ENCODE data around the gene ERF.
A peak's percentile ranks its signal among the peaks of the same experiment; 100 is the strongest.

ERF gene

GRCh38 chr19:42254850-42255765 is at the start of gene ERF:
Gene ERF, minus strand, starts transcription at chr19:42255128. Its CDS starts 129 bp downstream, at chr19:42254999.
- DNase-seq, result peak; percentile 93

- no peak for DNase-seq
Observed at GRCh38 chr19:42303876-42304275, 48.9 kb upstream of the ERF start.

DNA sequence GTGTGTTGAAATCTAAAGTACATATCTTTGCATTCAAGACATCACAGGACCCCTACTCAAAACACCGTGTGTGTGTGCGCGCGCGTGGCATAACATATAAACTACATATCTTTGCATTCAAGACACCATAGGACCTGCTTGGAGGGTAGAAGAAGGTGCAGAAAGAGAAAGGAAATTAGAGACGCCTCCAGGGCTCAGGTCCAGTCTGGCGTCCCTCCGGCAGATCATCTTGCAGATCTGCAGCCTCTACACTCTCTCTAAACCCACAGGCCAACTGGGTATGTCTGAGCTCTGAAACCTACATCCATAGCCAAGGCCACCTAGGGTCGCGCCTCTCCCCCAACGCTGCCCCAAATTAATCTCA is 48.2 kb upstream of the ERF start:
- no peak for DNase-seq

GRCh38 chr19:42301646-42302203 is 46.8 kb upstream of the ERF start, which contains the start of gene PRR19:
Gene PRR19, plus strand, starts transcription at chr19:42302132. Its CDS starts 7,453 bp downstream, at chr19:42309585.
- no peak for DNase-seq

DNA sequence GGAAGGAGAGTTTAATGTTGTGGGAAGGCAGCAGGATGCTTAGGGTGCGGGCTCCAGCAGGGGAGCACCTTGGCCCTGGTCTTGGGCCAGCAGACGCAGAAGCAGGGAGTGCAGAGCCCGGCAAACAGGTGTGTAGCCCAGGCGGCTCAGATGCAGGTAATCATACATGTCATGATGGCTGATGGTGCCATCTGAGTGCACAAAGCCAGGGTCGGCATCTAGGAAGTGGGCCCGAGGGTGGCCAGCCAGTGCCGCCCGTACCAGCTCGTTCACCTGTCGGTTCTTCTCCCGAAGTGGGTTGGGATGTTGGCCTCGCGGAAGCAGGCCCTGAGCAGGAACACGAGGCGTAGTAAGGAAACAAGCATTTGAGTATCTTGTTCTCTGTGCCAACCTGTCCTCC is 42.1 kb upstream of the ERF start:
- DNase-seq, result no peak

DNA sequence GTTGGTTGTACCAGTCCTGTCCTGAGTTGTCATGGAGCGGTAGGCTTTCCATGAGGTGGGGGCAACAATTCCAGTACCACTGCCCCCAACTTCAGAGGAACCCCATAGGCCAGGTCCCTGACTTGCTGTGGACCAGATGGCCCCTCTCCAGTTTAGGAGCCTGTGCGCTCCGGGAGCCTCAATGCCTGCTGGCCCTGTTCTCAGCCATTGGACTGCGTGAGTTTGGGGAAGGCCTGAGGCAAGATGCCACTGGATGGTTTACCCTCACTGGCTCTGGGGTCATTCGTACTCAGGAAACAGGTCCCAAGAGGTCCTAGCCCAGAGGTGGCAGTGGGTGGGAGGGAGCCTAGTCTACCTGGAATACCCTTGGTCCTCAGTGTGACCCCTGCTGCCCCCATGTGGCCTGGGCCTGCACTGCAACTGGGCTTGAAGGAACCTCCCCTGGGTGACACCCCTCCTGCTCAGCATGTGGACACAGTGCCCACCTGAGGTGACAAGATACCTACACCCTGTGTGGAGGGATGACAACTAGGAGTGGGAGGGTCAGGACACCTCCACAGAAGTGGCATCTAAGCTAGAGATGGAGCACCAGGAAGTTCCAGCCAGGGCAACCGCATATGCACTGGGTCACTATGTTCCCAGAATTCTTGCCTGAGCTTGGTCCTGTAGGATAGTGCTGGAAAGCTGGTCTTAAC is 41.0 kb upstream of the ERF start:
- peak; percentile 61 for DNase-seq

GRCh38 chr19:42295342-42295741 is 40.4 kb upstream of the ERF start:
- DNase-seq, result no peak

- DNase-seq, result no peak
Observed at GRCh38 chr19:42294471-42295137, 39.7 kb upstream of the ERF start.

- no peak for DNase-seq
Observed at GRCh38 chr19:42293948-42294347, 39.0 kb upstream of the ERF start.

- DNase-seq, result no peak
Observed at GRCh38 chr19:42293540-42293939, 38.6 kb upstream of the ERF start.

GRCh38 chr19:42292963-42293362 is 38.0 kb upstream of the ERF start:
- no peak for DNase-seq

GRCh38 chr19:42292042-42292960 is 37.4 kb upstream of the ERF start:
- DNase-seq, result no peak

DNA sequence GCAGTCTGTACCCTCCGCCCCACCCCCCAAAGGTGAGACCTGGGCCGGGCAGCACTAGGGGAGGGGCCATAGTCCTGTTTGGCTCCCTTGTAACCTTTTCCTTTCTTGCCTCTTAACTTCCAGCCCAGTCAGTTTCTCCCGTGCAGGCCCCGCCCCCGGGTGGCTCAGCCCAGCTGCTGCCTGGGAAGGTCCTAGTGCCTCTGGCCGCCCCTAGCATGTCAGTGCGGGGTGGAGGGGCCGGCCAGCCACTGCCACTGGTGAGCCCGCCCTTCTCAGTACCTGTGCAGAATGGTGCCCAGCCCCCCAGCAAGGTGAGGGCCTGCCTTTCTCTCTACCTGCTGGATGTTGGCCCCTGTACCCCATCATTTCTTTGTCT is 36.5 kb upstream of the ERF start:
- DNase-seq, result no peak

DNA sequence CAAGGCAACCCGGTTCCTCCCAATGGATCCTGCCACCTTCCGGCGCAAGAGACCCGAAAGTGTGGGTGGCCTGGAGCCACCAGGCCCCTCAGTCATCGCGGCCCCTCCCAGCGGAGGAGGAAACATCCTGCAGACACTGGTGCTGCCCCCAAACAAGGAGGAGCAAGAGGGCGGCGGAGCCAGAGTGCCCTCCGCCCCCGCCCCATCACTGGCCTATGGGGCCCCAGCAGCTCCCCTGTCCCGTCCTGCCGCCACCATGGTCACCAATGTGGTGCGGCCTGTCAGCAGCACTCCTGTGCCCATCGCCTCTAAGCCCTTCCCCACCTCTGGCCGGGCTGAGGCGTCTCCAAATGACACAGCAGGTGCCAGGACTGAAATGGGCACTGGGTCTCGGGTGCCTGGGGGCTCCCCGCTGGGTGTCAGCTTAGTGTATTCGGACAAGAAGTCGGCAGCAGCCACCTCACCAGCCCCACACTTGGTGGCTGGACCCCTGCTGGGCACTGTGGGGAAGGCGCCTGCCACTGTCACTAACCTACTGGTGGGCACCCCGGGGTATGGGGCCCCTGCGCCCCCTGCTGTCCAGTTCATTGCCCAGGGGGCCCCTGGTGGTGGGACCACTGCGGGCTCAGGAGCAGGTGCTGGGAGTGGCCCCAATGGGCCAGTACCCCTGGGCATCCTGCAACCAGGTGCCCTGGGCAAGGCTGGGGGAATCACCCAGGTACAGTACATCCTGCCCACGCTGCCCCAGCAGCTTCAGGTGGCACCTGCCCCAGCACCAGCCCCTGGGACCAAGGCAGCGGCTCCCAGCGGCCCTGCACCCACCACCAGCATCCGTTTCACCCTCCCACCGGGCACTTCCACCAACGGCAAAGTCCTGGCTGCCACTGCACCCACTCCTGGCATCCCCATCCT is 35.9 kb upstream of the ERF start:
- DNase-seq, result peak; percentile 49

GRCh38 chr19:42290136-42290522 is 35.2 kb upstream of the ERF start:
- DNase-seq, result no peak

- DNase-seq, result no peak
Observed at GRCh38 chr19:42289556-42290041, 34.7 kb upstream of the ERF start.

DNA sequence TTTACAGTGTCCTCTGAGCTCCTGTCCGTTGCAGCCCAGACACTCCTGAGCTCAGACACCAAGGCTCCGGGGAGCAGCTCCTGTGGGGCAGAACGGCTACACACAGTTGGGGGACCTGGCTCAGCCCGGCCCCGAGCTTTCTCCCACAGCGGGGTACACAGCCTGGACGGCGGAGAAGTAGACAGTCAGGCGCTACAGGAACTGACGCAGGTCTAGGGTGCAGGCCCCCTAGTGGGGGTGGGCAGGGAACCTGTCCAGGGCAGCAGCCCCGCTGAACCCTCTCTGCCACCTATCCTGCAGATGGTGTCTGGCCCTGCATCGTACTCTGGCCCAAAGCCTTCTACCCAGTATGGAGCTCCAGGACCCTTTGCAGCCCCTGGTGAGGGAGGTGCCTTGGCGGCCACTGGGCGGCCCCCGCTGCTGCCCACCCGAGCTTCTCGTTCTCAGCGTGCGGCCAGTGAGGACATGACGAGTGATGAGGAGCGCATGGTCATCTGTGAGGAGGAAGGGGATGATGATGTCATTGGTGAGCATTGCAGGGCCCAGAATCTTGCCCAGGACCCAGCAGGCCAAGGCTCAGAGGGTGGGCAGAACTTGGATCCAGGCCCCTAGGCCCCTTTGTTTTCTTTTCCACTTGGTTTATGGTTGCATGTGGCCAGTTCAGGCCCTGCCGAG is 34.1 kb upstream of the ERF start:
- DNase-seq, result no peak

DNA sequence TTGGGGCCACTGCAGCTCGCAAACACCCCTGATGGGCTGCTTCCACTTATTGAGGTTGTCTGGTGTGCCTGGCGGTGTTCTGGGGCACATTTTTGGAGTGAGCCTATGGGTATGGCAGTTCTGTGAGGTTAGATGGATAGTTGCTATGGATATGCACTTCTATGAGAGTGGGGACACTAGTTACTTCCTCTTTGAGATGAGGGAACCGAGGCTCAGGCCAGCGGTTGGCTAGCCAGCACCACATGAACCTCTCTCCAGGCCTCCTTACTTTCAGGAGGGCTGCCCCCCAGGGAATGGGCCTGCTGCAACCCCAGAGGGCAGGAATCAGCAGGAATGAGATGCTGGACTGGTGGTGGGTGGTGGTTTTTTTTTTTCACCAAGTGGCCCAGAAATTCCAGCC is 33.5 kb upstream of the ERF start:
- no peak for DNase-seq

DNA sequence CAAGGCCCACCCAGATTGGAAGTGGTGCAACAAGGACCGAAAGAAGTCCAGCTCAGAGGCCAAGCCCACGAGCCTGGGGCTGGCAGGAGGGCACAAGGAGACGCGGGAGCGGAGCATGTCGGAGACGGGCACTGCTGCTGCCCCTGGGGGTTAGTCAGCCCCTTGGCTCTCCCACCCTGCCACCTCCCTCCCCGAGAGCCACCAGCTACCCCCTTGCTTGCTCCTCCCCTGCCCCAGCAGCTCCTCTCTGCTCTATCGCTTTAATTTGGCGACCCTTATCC is 32.8 kb upstream of the ERF start:
- DNase-seq, result no peak

GRCh38 chr19:42287017-42287826 is 32.3 kb upstream of the ERF start:
- no peak for DNase-seq

Measured in fibroblast of skin of right biceps (primary cell).